Keratinocyte (primary cell): ENCODE measurements around the gene MAU2.

Experiments
- CTCF ChIP-seq, 3 experiments: IDR thresholded peaks in 1 of 3; conservative IDR thresholded peaks in 1 of 3; optimal IDR thresholded peaks in 1 of 3; 2 replicates in 2 of 3; 3 replicates in 1 of 3; pipeline versions ENCODE3 to v1.5.1; 2011; ENCODE audit warnings: low read length in 3 of 3, mild to moderate bottlenecking in 3 of 3, moderate library complexity in 2 of 3, control low read depth in 1 of 3, inconsistent platforms in 1 of 3; ENCODE audit not compliant: insufficient read depth in 2 of 3; ENCODE audit errors: extremely low read depth in 1 of 3
- EZH2 ChIP-seq: IDR thresholded peaks from one replicate; pipeline ENCODE4 v1.6.1; 2012; ENCODE audit warnings: inconsistent platforms, mild to moderate bottlenecking, low read length, moderate library complexity

DNA sequence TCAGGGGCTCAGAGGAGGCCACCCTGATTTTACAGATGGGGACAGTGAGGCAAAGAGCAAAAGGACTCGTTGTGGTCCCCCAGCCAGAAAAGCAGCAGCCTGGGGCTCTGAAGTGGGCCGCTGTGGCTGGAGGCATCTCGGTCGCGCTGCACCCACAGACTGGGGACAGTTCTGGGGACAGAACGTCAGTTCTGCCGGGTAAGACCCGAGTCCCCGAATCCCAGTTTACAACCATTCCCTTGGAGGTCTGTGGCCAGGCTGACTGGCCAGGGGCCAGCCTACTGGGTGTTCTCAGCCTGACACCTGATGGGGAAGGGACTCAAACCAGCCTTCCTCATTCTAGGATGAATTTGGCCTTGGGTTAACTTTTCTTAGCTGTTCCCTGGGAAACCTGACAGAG lies 14.4 kb upstream of the MAU2 start:
- TF ChIP-seq CTCF (optimal IDR thresholded peaks at IDR 0.05 in 1 of 3, IDR thresholded peaks at IDR 0.05 in 1 of 3, conservative IDR thresholded peaks at IDR 0.05 in 1 of 3; ENCODE audit: extremely low read depth in 1 of 3, insufficient read depth in 2 of 3, low read length in 3 of 3) (no peak), EZH2 (no peak)
